Upper lobe of left lung (tissue), 4 donors: ENCODE results near the gene CDC14A.

Source experiments
- CTCF ChIP-seq, 6 experiments: fragments of 450-650 bp in 4 of 6; fragments of 200-600 bp in 2 of 6; sonication (generic) in 2 of 6; IDR thresholded peaks; one replicate each; pipeline ENCODE4 v1.5.1; 2016 to 2019; ENCODE audit warnings: antibody characterized with exemption in 6 of 6
- EP300 ChIP-seq, 4 donors: sonication (generic); formaldehyde crosslinking; IDR thresholded peaks; one replicate each; pipeline ENCODE4 v1.5.1; 2017; ENCODE audit warnings: antibody characterized with exemption in 4 of 4, control low read depth in 2 of 4
- POLR2A ChIP-seq, 4 donors: fragments of 450-650 bp; IDR thresholded peaks; one replicate each; pipeline ENCODE4 v1.5.1; 2016 to 2017; ENCODE audit warnings: antibody characterized with exemption in 4 of 4, mild to moderate bottlenecking in 2 of 4
- POLR2AphosphoS5 ChIP-seq, 2 donors: sonication (generic); formaldehyde crosslinking; IDR thresholded peaks; one replicate each; pipeline ENCODE4 v1.5.1; 2017; ENCODE audit warnings: antibody characterized with exemption in 2 of 2

- TF ChIP-seq CTCF (IDR thresholded peaks at IDR 0.05) = no peak
- no peak for TF ChIP-seq POLR2A (IDR thresholded peaks at IDR 0.05)
- no peak for TF ChIP-seq POLR2AphosphoS5 (IDR thresholded peaks at IDR 0.05)
- TF ChIP-seq EP300 (IDR thresholded peaks at IDR 0.05) = no peak
Observed at GRCh38 chr1:100335436-100335835, 16.9 kb upstream of the CDC14A start.
